IPS DF 4.7 (cell line): ENCODE measurements around the gene EFHB.
"Not testable (repeated sequence)": the region's sequence is repeated elsewhere in the genome, so short reads cannot be mapped to it uniquely, and the experiment has no call there.

ENCODE experiments used
- DNase-seq: peaks from one replicate; pipeline ENCODE4 v3.0.0-alpha.2; 2013; ENCODE audit warnings: low spot score; ENCODE audit errors: extremely low read depth

EFHB gene

DNA sequence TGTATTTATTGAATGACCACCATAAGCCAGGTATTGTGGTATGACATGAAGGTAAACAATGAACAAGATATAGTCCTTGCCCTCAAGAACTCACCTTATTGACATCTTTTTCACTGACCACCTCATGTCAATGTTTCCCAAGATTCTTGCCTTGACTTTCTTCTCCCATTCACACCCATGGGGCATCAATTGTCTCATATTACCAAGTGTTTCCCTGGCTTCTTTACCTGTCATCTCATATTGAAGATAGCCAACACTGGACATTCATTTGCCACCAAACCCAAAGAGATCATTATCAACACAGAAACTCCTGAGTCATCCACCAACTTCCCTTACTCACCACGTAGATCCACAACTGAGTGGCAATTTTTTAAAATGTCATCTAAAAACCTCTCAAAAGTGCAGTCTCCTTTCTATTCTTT, 2.2 kb downstream of the EFHB start:
- no peak for DNase-seq

DNA sequence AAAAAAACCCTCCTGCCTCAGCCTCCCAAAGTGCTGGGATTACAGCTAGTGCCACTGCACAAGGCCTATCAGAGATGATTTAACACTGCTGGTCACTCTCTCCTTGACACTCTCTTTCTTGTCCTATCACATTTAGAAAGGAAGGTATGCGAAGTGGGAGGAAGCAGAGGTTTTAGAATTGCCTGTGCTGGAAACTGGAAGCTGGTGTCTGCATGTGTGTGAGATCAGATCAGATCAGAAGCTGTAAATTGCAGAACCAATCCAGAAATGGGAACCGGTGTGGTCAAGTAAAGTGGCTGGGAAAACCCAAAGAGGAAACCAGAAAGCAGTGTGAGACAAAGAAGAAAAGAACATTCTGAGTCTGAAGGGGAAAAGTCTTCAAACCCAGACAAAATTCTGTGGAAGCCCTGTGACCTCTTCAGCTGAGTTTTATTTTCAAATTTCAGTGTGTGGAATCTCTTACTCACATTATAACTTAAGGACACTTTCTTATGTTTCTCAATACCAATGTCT, 2.8 kb downstream of the EFHB start:
- DNase-seq = no peak

DNA sequence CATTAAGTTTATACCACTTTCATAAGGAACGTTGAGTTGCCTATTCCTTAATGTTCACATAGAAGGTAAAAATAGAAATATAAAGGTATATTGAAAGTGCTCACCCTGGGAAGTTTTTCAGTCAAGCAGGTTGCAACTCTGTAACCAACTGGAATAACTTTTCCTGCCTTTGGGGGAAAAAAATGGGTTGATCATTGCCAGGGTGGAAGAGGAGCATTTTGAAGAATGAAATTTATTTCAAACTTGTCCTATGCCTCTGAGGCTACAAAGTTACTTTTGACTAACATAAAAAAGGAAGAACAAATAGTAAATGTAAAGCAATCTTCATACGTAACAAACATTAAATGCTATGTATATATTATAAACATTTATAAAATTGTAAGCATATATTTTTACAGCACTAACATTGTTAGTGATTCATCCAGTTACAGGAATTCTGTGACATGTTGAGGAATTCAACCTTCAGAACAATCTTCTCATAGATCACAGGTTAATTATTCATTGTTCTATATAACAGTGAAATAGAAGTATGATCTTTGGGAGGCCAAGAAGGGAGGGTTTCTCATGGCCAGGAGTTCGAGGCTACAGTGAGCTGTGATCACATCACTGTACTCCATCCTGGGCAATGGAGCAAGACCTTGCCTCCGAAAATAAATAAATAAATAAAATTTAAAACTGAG, 13.5 kb downstream of the EFHB start:
- no peak for DNase-seq

DNA sequence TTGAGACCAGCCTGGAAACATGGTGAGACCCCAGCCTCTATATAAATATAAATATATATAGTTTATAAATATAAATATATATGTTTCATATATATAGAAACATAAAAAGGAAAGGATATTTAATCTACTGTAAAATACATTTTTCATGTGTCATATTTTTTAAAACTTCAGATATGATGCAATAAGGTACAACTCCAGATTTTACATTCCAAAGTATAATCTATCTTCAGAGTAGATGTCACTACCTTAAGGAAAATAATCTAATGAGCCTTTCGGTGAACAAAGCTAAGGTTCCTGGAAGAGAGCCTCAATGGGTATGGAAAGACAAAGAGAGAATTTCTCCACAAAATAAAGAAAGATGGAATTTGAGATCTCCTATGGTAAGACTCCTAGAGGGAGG, 16.9 kb downstream of the EFHB start:
- DNase-seq = no peak

DNA sequence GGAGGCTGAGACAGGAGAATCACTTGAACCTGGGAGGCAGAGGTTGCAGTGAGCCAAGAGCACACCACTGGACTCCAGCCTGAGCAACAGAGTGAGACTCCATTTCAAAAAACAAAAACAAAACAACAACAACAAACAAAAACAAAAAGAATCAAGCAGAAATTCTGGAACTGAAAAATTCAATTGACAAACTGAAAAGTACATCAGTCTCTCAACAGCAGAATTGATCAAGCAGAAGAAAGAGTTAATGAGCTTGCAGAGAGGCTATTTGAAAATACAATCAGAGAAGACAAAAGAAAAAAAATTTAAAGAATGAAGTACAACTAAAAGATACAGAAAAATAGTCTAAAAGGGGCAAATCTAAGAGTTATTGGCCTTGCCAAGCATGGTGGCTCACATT, 22.6 kb downstream of the EFHB start:
- DNase-seq = no peak

DNA sequence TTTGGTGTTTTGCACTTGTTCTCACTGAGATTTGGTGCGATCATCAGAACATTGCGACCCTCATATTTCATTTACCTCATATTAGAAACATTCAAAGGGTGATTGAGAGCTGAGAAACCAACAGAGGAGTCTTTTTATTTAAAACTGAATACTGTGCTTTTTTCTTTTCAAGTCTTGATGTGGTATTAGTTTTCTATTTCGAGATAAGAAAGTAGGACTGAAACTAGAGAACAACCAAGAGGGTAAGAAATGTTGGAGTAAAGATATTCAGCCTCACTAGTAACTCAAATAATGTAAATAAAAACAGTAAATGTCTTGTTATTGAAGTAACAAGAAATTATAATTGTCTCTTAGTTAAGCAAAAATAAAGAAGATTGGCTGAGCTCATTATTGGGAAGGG, 26.5 kb downstream of the EFHB start:
- no peak for DNase-seq

DNA sequence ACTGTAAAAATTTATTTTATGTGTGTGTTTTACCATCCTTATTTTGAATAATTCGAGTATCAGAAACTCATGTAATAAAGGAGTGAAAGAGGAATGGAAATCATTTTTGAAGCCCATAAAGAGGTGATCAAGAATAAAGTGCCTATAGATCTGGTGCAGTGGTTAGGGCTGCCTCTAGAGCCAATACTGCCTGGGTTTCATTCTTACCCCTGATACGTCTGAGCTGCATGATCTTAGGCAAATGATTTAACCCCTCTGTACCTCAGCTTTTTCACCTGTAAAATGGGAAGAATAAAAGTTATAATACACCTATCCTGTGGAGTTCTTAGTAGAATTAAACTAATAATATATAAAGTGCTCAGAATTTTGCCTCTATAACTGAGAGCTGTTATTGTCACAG, 30.4 kb downstream of the EFHB start:
- DNase-seq = no peak

DNA sequence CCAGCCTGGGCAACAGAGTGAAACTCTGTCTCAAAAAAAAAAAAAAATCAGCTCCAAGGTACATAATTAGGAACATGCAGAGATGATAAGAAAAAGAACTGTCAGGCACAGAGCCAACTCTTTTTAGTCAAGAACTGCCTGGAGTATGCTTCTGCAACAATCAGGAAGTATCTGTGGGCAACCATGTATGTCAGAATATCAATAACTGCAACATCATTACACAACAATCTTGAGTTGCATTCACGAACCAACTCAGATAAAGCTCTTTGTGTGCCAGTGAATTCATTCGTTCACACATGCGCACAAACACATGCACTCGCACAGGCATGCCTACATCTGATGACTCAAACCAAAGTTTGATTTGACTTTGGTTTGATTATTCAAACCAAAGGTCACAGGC, 32.1 kb downstream of the EFHB start:
- no peak for DNase-seq

DNA sequence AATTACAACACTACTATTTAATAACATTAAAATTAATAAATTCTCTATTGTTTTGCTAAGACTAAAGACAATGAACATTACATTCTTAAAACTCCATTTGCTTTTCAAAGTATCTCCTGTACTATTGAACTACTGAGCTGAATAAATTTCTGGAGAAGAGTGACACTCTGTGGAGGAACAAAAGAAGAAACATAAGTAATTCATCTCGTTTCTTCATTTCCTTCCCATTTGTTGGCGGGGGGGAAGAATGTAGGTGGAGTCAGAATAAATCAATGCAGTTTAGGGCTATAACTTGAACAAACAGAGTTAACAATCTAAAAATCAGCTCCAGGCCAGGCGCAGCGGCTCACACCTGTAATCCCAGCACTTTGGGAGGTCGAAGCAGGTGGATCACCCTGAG, 32.7 kb downstream of the EFHB start:
- DNase-seq = no peak

DNA sequence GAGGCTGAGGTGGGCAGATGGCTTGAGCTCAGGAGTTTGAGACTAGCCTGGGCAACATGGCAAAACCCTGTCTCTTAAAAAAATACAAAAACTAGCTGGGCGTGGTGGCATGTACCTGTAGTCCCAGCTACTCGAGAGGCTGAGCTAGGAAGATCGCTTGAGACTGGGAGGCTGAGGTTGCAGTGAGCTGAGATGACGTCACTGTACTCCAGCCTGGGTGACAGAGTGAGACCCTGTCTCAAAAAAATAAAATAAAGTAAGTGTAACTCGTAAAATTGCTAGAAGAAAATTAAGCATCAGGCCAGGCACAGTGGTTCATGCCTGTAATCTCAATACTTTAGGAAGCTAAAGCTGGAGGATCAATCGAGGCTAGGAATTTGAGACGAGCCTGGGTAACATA, 34.2 kb downstream of the EFHB start:
- not testable (repeated sequence) for DNase-seq

DNA sequence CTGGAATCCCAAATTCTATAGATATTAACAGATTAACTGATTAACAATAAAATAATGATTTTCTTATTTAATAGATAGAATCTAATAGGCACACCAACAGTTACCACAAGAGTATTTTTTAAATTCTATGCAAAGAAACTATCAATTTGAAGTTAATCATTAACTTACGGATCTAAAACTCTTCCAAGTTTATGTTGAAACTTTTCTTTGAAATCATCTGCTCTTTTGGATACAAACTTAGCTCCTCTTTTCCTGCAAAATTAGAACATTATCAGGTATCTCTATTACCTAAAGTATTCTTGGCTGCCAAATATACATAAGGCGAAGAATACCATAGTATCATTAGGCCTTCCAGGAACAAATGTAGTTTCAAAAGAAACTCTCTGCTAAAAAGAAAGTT, 34.8 kb downstream of the EFHB start:
- DNase-seq = no peak

DNA sequence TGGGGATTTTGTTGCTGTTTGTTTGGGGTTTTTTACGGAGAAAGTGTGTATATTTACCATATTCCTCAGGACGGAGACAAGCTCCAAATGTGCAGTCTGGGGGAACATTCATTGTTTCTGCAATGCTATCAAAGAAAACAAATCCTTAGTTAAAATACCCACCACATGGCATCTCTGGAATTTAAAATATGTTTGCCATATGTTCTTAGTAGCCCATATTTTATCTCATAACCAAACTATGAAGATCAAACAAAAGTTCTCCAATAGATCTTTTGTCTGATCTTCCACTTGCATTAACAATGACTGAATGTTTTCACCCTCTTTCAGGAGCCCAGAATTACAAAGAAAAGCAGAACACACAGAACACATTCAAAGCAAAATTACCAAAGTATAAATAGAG, 35.3 kb downstream of the EFHB start:
- DNase-seq = no peak

DNA sequence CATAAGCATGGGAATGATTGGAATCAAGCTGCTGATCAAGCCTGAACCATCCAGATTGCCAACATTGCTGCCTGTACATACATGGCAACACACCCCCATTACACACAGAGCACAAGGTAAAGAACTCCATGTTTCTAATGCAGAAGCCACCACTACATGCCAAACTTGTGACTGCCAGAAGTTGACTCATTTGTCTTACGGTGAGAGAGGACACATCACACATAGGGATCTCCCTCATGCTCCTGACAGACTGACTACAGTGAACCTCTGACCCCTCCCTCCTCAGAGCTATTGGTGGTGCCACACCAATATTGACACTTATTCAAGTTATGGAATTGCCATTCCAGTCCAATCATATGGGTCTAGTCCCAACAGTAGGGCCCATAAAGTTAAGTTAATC, 42.3 kb downstream of the EFHB start:
- no peak for DNase-seq

DNA sequence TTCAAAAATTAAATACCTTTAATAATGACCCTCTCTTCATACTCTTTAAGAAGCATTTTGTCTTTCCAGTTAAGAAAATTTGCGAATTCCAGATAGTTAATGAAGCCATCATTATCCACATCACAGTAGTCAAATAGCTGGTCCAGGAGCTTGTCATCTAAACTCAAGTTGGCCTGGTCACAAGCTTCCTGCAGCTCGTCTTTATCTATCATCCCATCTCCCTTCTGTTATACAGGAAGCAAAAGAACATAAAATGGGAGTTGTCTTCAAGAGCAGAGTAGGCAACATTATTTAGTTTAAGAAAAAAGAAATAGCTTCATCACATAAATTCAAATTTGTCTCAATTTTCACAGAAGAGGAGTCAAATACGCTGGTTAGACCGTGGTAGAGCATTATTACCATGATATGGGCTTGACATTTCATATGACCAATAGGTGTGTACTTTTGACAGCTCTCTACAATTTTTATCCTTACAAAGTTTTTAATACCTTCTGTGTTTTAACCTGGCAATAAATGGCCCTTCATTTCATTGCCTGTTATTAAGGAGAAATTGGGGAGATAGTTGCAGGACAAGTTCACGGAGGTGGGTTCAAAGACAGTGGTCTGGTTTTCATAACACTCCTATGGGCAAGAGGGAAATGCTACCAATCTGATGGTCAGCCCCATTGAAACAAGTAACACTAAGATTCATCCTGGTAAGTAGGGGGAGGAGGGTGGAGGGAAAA, 45.4 kb downstream of the EFHB start:
- DNase-seq = no peak

DNA sequence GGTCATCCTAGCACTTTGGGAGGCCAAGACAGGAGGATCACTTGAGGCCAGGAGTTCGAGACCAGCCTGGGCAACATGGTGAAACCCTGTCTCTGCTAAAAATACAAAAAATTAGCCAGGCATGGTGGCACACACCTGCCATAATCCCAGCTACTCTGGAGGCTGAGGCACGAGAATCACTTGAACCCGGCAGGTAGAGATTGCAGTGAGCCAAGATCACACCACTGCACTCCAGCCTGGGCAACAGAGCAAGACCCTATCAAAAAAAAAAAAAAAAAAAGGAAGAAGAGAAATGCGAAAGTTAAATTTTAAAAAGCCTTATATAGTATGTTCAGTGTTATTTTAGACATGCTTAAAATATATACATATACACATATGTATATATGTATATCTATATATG, 46.9 kb downstream of the EFHB start:
- not testable (repeated sequence) for DNase-seq

DNA sequence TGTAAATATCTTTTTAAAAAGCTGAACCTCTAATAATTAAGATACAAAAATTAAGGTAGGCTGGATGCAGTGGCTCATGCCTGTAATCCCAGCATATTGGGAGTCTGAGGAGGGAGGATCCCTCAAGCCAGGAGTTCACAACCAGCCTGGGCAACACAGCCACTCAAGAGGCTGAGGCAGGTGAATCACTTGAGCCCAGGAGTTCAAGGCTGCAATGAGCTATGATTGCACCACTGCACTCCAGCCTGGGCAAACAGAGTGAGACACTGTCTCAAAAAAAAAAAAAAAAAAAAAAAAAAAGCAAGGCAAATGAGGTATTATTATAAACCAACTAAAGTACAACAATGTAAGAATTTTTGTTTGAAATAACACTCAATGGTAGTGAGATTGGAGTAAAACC, 47.6 kb downstream of the EFHB start:
- DNase-seq = no peak

DNA sequence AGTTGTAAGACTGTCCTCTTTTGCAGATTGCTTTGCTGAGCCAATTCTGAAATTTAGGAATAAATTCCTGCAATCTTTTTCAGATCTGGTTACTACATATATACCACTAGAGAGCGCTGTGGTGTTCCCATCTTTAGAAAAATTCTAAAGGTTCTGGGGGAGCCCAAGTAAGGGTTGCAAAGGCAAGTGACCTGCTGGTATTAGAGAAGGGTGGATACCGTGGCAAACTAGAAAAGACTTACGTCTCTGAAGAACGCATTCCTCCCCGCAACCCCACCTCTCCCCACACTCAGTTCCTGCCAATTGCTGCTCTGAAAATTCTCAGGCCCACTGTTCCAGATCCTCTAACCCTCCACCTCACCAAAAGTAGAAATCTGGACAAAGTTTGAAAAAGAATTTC, 48.5 kb downstream of the EFHB start:
- DNase-seq = no peak

DNA sequence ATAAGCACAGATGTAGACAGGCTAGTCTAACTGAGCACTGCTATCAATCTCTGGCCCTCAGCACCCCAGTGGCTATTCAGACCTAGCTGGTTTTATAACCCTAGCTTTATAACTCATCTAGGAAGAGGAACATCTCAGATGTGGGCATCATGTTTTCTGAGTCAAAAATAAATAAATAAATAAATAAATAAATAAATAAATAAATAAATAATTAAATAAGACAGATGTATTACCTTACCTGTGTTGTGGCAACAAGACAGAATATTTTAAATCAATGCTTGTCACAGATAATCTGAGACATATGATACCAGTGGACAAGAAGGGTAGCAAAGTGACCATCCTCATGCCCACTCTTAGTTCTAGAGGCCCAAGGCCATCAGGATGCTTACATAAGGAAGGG, 52.2 kb downstream of the EFHB start:
- DNase-seq = no peak

DNA sequence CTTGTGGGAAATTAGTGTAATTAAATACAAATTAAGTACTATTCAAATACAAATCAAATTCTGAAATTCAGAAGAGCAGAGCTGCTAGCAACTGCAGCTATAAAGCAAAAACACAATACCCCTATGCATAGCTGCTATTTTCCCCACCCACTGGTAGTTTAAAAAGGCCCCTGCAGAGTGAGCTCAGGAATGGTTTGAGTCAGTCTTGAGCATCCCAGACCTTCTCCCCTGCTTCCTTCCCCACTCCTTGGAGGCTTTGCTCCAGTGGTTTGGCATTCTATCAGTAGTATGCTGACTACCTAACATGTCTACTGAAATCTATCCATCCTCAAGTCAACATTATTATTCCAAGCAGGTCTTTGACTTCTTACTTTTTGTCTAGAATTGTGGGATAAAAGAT, 53.0 kb downstream of the EFHB start:
- DNase-seq = no peak

DNA sequence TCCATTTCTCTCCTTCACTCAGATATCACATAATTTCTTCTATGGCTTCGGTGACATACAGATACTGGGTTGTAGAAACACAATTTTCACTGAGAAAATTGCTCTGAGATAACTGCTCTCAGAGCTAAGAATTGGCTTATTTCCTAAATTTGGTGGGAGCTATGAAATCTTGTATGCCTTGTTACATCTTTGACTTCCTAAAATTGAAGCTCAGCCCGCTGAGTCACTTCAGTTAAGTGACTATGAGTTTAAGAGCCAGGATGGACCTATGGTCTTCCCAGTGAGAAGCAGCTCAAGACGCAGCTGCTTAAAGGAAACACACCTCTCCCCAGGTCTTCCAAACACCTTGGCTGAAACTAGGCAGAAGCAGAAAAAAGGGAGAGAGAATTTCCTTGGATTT, 56.4 kb downstream of the EFHB start:
- no peak for DNase-seq

DNA sequence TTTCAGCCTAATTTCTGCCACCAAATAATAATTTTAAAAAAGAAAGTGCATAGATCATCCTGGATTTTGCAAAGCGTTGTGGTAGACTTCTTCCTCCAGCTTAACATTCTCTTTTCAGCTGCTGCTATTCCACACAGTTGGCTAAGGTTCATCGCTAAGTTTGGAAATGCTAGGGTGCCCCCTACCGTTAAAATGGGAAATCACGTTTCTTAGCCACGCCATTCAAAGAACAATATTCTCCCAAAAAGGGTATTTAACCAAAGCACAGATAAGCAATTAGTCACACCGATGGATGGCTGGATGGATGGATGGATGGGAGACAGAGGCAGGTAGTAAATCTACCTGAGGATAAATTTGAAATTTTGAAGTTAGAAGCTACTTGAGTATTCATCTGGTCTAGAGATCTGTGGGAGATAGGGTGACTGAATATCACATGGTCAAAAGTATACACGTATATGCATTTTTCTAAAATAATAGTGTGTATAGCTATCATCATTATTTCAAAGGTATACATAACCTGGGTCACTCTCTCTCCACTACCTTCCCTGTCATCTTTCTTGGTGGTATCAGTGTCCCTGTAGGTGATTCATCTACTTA, 67.2 kb downstream of the EFHB start:
- no peak for DNase-seq

DNA sequence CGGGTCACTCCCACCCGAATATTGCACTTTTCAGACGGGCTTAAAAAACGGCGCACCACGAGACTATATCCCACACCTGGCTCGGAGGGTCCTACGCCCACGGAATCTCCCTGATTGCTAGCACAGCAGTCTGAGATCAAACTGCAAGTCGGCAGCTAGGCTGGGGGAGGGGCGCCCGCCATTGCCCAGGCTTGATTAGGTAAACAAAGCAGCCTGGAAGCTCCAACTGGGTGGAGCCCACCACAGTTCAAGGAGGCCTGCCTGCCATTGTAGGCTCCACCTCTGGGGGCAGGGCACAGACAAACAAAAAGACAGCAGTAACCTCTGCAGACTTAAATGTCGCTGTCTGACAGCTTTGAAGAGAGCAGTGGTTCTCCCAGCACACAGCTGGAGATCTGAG, 78.7 kb downstream of the EFHB start:
- DNase-seq = not testable (repeated sequence)

DNA sequence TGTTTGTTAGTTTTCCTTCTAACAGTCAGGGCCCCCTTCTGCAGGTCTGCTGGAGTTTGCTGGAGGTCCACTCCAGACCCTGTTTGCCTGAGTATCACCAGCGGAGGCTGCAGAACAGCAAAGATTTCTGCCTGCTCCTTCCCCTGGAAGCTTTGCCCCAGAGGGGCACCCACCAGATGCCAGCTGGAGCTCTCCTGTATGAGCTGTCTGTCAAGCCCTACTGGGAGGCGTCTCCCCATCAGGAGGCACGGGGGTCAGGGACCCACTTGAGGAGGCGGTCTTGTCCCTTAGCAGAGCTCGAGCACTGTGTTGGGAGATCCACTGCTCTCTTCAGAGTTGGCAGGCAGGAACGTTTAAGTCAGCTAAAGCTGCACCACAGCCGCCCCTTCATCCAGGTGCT, 87.4 kb downstream of the EFHB start:
- not testable (repeated sequence) for DNase-seq
